Suppressor macrophage (primary cell): Measurements from ENCODE around the gene MYRF.

Experiments used
- DNase-seq, 4 experiments: peaks; one replicate each; pipeline ENCODE4 v3.0.0-alpha.2; 2020 to 2022

The MYRF gene

DNA sequence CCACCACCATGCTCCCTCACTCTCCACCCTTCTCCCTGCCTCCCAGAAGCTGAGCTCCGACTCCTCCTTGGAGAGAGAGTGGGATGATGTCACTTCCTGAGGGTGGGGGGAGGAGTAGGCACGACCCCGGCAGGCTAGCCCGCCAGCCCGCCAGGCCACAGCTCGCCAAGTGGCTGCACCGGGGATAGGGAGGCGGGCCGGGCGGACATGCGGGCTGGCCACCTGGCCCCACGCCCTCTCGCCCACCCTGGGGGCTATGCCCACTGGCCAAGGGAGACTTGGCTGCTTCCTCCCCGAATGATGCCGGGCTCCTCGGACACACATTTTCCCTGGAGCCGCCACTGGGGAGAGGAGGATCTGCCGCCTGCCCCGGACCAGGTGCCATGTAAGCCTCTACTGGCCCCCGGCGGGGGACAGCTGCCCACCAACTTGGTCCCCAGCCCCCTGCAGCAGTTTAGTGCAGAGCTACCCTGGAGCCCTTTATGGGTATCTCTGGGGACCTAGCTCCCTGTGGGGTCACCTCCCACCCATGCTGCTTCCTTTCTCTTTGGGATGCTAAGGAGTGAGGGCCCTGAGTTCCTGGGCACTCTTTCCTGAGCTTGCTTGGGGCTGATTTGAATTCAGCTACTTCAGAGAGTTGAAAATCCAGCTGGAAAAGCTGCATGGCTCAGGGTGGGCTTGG, 33.7 kb upstream of the MYRF start:
- DNase-seq: no peak

- peak in 3 of 4 experiments; percentile 26 to 56 (median 28) for DNase-seq
Observed at GRCh38 chr11:61719978-61720377, 32.5 kb upstream of the MYRF start.

DNA sequence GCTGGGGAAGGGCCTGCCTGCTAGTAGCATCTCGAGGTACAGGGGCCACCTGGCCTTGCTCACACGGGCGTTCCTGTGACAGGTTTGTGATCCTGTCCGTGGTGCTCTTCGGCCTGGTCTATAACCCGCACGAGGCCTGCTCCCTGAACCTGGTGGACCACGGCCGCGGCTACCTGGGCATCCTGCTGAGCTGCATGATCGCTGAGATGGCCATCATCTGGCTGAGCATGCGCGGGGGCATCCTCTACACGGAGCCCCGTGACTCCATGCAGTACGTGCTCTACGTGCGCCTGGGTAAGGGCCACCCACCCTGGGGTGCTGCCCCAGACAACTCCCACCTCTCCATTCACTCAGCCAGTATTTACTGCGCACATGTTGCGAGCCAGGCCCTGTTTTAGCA, 31.8 kb upstream of the MYRF start:
- no peak for DNase-seq

DNA sequence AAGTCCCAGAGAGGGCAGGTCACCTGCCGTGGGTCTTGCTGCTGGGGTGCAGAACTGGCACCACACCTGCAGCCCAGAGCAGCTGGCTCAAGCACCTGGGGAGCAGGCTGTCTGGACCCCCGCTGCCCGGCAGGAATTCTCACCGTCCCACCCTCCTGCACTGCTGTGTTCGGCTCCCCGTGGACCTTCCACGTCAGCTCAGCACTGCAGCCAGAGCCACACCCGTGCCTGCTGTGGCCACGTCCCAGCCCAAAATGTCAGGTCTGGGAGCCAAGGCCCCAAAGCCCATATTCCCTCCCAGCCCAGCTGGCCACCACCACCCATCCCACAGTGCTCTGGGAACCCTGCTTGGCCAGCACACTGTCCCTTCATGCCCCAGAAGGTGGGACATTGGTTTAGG, 28.0 kb upstream of the MYRF start:
- DNase-seq: no peak

GRCh38 chr11:61725781-61726231, 26.6 kb upstream of the MYRF start:
- no peak for DNase-seq

- DNase-seq: no peak
Observed at GRCh38 chr11:61726775-61727174, 25.7 kb upstream of the MYRF start.

DNA sequence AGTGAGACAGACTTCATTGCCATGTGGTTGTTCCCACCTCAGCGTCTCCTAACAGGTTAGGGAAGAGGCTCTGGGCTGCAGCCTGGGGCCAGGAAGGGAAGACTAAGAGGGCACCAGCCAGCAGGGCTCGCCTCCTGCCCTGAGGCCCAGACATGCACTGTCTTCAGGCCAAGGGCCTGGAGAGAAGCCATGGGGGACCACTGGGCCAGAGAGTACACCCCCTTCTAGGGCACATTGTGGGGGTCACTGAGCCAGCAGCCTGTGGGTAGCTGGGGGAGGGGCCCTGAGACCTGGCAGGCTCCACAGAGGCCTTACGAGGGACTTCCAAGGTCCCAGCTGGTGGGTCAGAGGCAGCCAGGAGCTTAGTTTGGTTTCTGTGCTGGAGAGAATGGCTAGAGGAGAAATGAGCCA, 25.0 kb upstream of the MYRF start:
- no peak for DNase-seq

- no peak for DNase-seq
Observed at GRCh38 chr11:61728066-61728939, 24.1 kb upstream of the MYRF start.

DNA sequence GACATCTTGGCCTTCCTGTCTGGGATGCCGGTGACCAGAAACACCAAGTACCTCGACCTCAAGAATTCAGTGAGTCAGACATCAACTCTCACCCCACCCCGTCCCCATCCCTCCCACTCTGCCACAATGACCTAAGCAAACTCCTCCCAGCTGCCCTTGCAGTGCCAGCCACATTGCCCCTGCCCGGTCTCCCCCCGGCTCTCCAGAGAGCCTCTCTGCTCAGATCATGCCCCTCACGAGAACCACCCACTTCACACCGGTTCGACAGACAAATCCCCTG, 23.6 kb upstream of the MYRF start:
- DNase-seq: no peak

GRCh38 chr11:61730240-61730994, 22.0 kb upstream of the MYRF start:
- no peak for DNase-seq

DNA sequence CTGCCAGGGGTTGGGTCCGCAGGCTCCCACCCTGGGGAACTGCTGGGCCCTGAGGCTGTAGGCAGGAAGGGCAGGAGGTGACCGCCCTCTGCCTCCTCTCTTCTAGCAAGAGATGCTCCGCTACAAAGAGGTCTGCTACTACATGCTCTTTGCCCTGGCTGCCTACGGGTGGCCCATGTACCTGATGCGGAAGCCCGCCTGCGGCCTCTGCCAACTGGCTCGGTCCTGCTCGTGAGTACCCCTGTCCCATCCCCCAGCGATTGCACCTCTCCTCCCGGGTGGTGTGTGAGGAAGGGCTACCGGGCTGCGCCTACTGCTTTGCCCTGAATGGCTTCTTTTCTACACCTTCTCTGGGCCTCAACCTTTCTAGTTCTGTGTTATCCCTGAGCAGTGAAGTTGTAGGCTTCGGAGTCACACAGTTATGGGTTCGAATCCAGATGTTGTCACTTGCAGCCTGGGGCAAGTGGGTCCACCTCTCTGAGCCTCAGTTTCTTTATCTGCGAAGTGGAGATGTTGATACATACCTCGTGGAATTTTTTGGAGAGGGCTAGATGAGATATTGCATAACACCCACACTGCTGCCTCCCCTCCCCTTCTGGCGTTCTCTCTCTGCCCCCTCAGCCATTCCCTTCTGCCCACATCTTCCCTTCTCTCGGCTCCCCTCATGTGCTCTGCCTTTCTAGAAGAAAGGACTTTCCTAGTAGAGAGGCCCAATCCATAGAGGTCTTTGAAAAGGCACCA, 21.1 kb upstream of the MYRF start:
- DNase-seq: no peak

- DNase-seq: no peak
Observed at GRCh38 chr11:61731952-61732675, 20.3 kb upstream of the MYRF start.

DNA sequence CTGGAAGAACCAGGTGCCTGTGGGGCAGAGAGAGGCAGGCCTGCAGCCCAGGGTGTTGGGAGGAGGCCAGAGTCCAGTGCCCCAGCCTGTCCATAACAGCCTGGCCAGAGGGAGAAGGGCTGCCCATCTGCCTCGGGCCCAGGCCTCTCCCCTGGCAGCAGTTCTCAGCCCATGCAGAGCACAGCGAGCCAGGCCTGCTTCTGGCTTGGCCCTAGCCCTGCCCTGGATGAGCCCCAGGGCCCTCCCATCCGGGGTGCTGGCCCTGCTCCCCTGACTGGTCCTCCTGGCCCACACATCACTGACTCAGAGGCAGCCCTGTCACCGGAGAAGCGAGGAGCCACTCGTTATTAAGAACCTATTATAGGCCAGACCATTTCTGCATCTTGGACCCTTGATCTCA, 19.7 kb upstream of the MYRF start:
- peak; percentile 39 to 74 (median 55) for DNase-seq

DNA sequence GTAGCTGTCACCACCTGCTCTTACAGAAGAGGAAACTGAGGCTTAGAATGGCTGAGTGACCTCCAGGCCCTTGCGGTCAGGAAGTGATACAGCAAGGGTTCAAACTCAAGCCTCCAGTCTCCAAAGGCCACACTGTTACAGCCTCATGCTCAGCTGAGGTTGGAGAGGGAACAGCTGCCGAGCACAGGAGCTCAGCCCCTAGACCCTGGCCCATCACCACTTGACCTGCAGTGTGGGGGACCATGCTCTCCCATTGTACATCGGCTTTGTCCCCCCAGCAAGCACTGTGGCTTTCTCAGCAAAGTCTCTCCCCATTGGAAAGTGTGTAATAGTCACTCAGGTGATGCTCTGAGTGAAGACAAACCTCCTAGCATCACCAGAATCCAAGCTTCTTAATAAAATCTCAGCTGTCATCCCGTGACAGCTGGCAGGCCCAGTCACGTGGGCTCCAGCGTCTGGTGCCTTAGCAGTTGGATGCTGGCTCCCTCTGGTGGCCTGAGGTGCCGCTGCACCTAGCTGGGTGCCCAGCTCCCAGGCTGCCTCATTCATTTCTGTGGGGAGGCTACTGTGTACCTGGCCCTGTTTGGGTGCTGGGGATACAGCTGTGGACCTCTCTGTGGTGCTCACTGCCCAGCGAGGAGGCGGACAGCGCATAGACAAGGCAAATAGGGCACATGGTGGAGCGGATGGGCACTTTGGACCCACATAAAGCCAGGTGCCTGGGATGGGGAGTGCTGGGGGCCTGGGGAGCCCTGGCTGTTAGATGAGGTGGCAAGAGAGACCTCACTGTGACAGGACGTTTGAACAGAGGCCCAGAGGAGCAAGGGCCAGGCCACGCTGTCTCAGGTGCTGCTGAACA, 19.1 kb upstream of the MYRF start:
- peak; percentile 93 to 95 (median 94) for DNase-seq

DNA sequence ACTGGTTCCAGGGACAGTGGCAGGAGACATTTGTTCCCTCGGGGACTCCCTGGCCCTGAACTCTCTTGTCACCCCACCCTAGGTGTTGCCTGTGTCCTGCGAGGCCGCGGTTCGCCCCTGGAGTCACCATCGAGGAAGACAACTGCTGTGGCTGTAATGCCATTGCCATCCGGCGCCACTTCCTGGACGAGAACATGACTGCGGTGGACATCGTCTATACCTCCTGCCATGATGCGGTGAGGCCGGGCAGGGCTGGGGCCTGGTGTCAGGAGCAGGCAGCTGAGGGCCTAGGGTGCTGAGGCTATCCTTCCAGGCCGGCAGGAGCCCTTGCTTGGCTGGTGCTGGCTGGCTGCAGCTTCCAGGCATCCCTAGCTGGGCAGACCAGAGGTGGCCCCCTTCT, 17.7 kb upstream of the MYRF start:
- no peak for DNase-seq

DNA sequence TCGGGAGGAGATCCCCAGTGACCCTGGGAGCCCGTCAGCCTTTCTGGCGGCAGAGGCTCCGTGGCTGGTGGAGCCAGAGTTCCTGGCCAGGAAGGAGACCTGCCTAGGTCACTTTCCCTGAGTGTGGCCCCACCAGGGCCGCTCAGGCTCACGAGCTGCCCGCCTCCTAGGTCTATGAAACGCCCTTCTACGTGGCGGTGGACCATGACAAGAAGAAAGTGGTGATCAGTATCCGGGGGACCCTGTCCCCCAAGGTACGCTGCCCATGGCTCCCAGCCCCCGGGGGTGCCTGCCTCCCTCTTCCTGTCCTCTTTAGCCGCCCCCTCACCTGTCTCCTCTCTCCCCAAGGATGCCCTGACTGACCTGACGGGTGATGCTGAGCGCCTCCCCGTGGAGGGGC, 17.0 kb upstream of the MYRF start:
- DNase-seq: no peak

- no peak for DNase-seq
Observed at GRCh38 chr11:61736310-61736709, 16.1 kb upstream of the MYRF start.

DNA sequence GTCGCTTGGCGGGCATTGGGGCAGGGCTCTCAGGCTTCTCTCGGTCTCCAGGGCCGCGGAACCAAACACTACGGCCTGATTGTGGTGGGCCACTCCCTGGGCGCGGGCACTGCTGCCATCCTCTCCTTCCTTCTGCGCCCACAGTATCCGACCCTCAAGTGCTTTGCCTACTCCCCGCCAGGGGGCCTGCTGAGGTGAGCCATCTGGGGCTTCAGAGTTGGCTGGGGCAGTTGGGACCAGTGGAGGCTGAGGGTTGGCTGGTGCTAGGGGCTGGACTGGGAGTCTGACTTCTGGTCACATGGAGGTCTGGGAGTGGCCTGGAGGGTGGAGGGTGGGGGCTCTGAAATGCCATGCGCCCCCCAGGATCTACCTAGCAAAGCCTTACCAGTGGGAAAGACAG, 15.3 kb upstream of the MYRF start:
- no peak for DNase-seq

- no peak for DNase-seq
Observed at GRCh38 chr11:61737636-61738386, 14.6 kb upstream of the MYRF start.

DNA sequence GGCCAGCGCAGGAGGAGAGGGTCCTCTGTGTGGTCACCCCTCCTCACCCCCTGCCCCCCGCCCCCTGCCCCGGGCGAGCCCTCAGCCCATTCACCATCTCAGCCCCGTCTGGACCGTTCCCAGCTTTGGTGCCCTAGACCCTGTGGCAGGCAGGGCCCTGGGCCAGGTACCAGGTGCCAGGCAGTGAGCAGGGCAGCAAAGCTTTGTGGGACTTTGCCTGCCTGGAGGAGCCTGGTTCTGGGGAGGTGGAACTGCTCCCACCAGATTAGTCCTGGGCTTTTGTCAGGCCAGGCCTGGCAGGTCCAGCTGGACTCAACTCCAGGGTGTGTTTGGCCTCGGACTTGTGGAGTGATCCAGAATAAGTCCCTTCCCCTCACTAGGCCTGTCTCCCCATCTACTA, 13.7 kb upstream of the MYRF start:
- no peak for DNase-seq
